Heart right ventricle (tissue), 16 donors: ENCODE measurements around the gene RBM17. TPM values are rescaled to one million over a fixed set of nuclear protein-coding genes. Genes with fewer than 3 reads are reported as not detected.

Experiments used
- ATAC-seq, 8 donors: fragments of 200-7000 bp; cut with Tn5 transposase; one replicate each; pipeline ENCODE4 v1.9.1; 2020; ENCODE audit warnings: mild to moderate bottlenecking in 8 of 8, moderate library complexity in 8 of 8, moderate number of reproducible peaks in 1 of 8
- DNase-seq, 2 donors: peaks; one replicate each; pipeline ENCODE4 v3.0.0-alpha.2; 2020
- H3K27ac ChIP-seq, 10 donors: fragments of 200-600 bp; sonication (generic) in 2 of 10; one replicate each; pipeline versions ENCODE4 v1.5.0 to v1.8.0; 2020 to 2022; ENCODE audit warnings: mild to moderate bottlenecking in 3 of 10
- H3K27me3 ChIP-seq, 7 donors: fragments of 200-600 bp; one replicate each; pipeline ENCODE4 v1.8.0; 2021 to 2022; ENCODE audit warnings: mild to moderate bottlenecking in 2 of 7
- H3K36me3 ChIP-seq, 9 donors: fragments of 200-600 bp; sonication (generic) in 1 of 9; one replicate each; pipeline versions ENCODE4 v1.5.0 to v1.8.0; 2020 to 2022; ENCODE audit warnings: mild to moderate bottlenecking in 2 of 9
- H3K4me1 ChIP-seq, 9 donors: fragments of 200-600 bp; sonication (generic) in 1 of 9; one replicate each; pipeline versions ENCODE4 v1.5.0 to v1.8.0; 2020 to 2022; ENCODE audit warnings: mild to moderate bottlenecking in 4 of 9
- H3K4me3 ChIP-seq, 10 donors: fragments of 200-600 bp; sonication (generic) in 2 of 10; one replicate each; pipeline versions ENCODE4 v1.5.0 to v1.8.0; 2020 to 2022; ENCODE audit warnings: mild to moderate bottlenecking in 7 of 10, moderate library complexity in 2 of 10
- H3K9me3 ChIP-seq, 11 donors: fragments of 200-600 bp in 10 of 11; sonication (generic) in 2 of 11; one replicate each; pipeline versions ENCODE4 v1.5.0 to v1.8.0; 2013 to 2022; ENCODE audit warnings: mild to moderate bottlenecking in 2 of 11, control low read depth in 1 of 11, moderate library complexity in 1 of 11
- CTCF ChIP-seq, 9 donors: fragments of 200-600 bp; sonication (generic) in 2 of 9; IDR thresholded peaks; one replicate each; pipeline versions ENCODE4 v1.5.0 to v1.8.0; 2021 to 2022; ENCODE audit warnings: antibody characterized with exemption in 9 of 9, mild to moderate bottlenecking in 5 of 9, moderate library complexity in 1 of 9
- WGBS, 2 donors: extraction: QIAGEN DNeasy Blood & Tissue Kit; methylation state at CpG; one replicate each; pipeline ENCODE4 v1.1.7; 2013; ENCODE audit warnings: inconsistent platforms in 1 of 2; 5-methylcytosine and 5-hydroxymethylcytosine counted together
- intact Hi-C, 10 donors: fragments of 100-400 bp; cut with DNase I; formaldehyde crosslinking; loops; one replicate each; pipeline versions ENCODE4 v1.11.1 to v1.14.2; 2022
- polyA plus RNA-seq, 2 donors: library from polyadenylated mRNA; stranded (reverse); fragments of 200-250 nt; gene quantifications; one replicate each; pipeline ENCODE4 v1.2.3, GENCODE V29; 2013
- total RNA-seq, 10 donors: library from RNA; stranded (reverse); fragmentation: NEBNext Ultra II Directional in 3 of 10; extraction: Animal tissue kit (Norgen Biotek cat#: 25700) in 3 of 10; gene quantifications; one replicate each; pipeline versions ENCODE4 v1.2.1 to v1.2.4, GENCODE V29; 2021 to 2023
- donor health status: Arrhythmogenic right ventricular cardiomyopathy.
- donor health status: ischemic (EF 13 %, LVEDD 7.1; RV severe dilation, severe dysfunction).
- donor health status: healthy with polysubstance abuse.
- donor health status: DM: no; HTN: yes; CAD: no.
- donor health status: DM: no; HTN: no; CAD: no.
- donor health status: ischemic (EF 25% LVEDD 6.9; RV normal size, moderate dysfunction).
- donor health status: ischemic (EF 25% LVEDD 5.7; RV mildly dilated, moderate dysfunction).
- donor health status: healthy.
- donor health status: DM: yes; HTN: yes; CAD: no.
- donor health status: Ischemic cardiomyopathy.
- donor health status: ischemic (EF 35%, LVEDD 5.7; RV mildly dilated, moderate dysfunction).
- donor health status: nonischemic (EF 11% LVEDD 7.7; RV severe dilation, severe dysfunction).
- donor health status: DM: yes; HTN: yes; CAD: no.
- donor health status: PGD.
- donor health status: ischemic (EF 29% LVEDD 5.4; RV normal size, mild dysfunction).
- donor health status: nonischemic (EF 23%, LVEDD 6.1; RV moderate dilation, normal function).

Gene RBM17
- total and polyA plus RNA-seq, 12 donors = 53.4 to 100 (median 64.0) TPM

- H3K27me3 ChIP-seq = no peaks in the 10 kb centered on the region
- TF ChIP-seq CTCF (IDR thresholded peaks at IDR 0.05) = no peak
- no peaks in the 10 kb centered on the region for H3K36me3 ChIP-seq
- WGBS, 2 donors = 93% methylated on average over 2 of the region's 2 CpGs
- no peak for ATAC-seq
- H3K9me3 ChIP-seq = no peaks in the 10 kb centered on the region
- H3K4me1 ChIP-seq = peaks cover 0 to 54% (median 32%) of the 10 kb centered on the region in 9 donors
- no peak overlapping the region for H3K27ac ChIP-seq
- intact Hi-C loops = no loop called here
- DNase-seq = no peak
- H3K4me3 ChIP-seq = no peak overlapping the region
Observed at GRCh38 chr10:6049031-6049400, 39.8 kb upstream of the RBM17 start.

- Histone ChIP-seq H3K36me3 (no peaks in the 10 kb centered on the region), H3K4me3 (peak overlapping the region in 9 of 10 donors; percentile 5 to 59 (median 39)), H3K9me3 (no peaks in the 10 kb centered on the region), H3K4me1 (peaks cover 0 to 52% (median 37%) of the 10 kb centered on the region in 9 donors), H3K27me3 (no peaks in the 10 kb centered on the region), H3K27ac (peak overlapping the region; percentile 37 to 89 (median 76))
- ATAC-seq (peak in 7 of 8 donors; percentile 68 to 75 (median 71)), DNase-seq (peak; percentile 55 to 69)
- peak; percentile 10 to 64 (median 37) for TF ChIP-seq CTCF (IDR thresholded peaks at IDR 0.05)
- 16 to 29% methylated on average over 18 of the region's 18 CpGs for WGBS, 2 donors
- intact Hi-C loops = loop anchor here in 2 of 10 donors (2.0 to 5.0 kb wide), 3 partner anchors 36 to 104 kb away; no protein-coding TSS in a partner anchor
Observed at GRCh38 chr10:6050801-6051445, 37.9 kb upstream of the RBM17 start.

- no peak for DNase-seq
- Histone ChIP-seq H3K36me3 (no peaks in the 10 kb centered on the region), H3K4me1 (peaks cover 0 to 65% (median 47%) of the 10 kb centered on the region in 9 donors), H3K27me3 (no peaks in the 10 kb centered on the region), H3K9me3 (no peaks in the 10 kb centered on the region), H3K4me3 (no peak overlapping the region), H3K27ac (peak overlapping the region in 9 of 10 donors; percentile 29 to 89 (median 62))
- WGBS, 2 donors = 86 to 87% methylated on average over 17 of the region's 17 CpGs
- intact Hi-C loops = loop anchor here in 1 of 10 donors (2.0 to 5.0 kb wide), 3 partner anchors 34 to 105 kb away; no protein-coding TSS in a partner anchor
- no peak for ATAC-seq
- TF ChIP-seq CTCF (IDR thresholded peaks at IDR 0.05) = no peak
Observed at GRCh38 chr10:6052247-6053221, 36.3 kb upstream of the RBM17 start.

GRCh38 chr10:6053303-6053702, 35.5 kb upstream of the RBM17 start:
- 68 to 78% methylated on average over 4 of the region's 4 CpGs for WGBS, 2 donors
- ATAC-seq = no peak
- no peak for DNase-seq
- H3K36me3 ChIP-seq = no peaks in the 10 kb centered on the region
- H3K4me3 ChIP-seq = no peak overlapping the region
- no peaks in the 10 kb centered on the region for H3K9me3 ChIP-seq
- no peaks in the 10 kb centered on the region for H3K27me3 ChIP-seq
- peaks cover 0 to 72% (median 52%) of the 10 kb centered on the region in 9 donors for H3K4me1 ChIP-seq
- H3K27ac ChIP-seq = peak overlapping the region in 9 of 10 donors; percentile 29 to 89 (median 62)
- intact Hi-C loops = loop anchor here in 1 of 10 donors (2.0 to 5.0 kb wide), 3 partner anchors 33 to 106 kb away; no protein-coding TSS in a partner anchor
- no peak for TF ChIP-seq CTCF (IDR thresholded peaks at IDR 0.05)
